G401.6 (cell line): Measurements from ENCODE around the gene CPT1C.

Source experiments
- FAIRE-seq: peaks from 2 replicates; lab custom pipeline; 2012; peaks lifted over from hg19 to GRCh38; lab: Jason Lieb, UNC

Gene CPT1C

DNA sequence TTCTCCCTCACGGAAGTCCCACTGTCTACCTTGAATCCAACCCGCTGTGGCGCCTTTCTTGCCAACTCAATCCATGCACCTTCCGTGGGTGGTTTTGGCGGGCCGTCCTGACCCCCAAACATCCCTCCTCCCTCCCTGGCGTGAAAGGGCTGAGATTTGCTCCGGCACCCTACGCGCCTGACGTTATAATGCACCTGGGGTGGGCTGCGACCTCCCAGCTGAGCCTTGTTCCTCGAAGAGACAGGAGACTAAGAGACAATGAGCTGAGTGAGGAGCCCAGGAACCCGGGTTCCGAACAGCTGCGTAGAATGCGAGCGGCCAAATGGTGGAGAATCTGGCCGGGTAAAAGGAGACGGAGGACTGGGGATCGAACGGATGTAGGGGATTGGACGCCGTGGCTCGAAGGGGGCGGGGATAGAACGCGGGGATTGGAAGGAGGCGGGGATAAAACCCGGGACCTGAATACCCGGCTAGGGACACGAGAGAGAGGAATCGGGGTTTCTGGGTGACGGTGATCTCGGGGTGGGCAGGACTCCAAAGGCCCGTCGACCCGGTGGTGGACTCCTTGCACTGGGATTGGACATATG lies at the start of gene CPT1C:
Gene CPT1C (plus strand): TSS at position 461 of the 587 bp plus-strand sequence. CDS start 1,137 bp downstream, outside the sequence.
- FAIRE-seq = peak; percentile 98

DNA sequence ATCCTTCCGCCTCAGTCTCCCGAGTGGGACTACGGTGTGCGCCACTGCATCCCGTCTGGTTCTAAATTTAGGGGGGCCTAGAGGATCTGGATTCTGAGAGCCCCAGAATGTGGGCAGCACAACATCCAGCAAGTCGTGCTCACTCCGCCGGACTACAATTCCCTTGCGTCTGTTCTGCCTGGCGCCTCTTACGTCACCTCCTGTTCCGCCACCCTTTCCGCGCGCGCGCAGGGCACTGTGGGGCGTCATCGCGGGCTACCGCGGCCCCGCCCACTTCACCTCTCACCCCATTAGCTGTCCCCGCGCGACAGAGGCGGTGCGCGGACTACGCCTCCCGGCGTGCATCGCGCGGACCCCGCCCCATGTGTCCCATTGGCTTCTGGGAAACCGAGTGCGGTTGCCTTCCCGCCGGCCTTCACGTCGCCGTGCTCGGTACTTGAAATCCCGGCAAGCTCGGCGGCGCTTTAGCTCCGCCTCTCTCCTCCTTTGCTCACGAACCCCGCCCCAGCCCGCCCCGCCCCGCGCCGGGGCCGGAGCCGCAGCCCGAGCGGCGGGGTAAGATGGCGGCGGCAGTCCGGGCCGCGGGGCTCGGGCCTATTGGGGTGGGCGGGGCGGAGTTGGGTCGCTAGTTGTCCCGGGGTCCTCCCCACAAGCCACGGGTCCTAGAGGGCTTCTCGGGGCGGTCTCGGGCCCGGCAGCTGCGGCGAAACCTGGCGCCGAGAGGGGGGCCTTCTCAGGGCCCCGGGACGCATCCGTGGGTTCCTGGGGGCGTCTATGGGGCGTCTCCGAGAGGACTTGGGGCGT lies 49.0 kb upstream of the CPT1C start, which contains the start of gene SCAF1:
Gene SCAF1 (plus strand): TSS at position 522 of the 804 bp plus-strand sequence. CDS start 2,818 bp downstream, outside the sequence.
- peak; percentile 96 for FAIRE-seq

DNA sequence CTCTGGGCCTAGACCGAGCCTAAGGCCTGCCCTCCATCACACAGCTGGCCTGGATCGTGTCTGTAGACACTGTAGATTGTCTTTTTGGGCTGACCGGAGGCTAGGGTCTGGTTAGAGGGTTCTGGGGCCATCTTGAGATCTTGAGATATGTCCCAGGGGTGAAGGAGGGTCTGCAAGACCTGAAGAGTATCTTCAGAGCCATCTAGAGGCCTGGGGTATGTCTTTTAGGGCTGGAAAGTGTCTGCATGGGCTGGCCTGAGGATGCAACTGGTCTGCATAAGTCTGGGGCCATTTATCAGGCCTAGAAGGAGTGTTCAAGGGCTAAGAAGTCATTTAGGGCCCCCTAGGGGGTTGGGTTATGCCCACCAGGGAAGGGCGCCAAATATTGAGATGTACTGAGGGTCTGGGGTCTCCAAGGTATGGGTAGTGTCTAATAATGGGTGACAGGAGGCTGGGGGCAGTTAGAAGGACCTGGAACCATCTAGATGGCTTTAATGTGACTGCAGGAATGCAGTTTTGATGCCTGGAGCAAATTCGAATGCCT lies 48.4 kb upstream of the CPT1C start:
- no peak for FAIRE-seq

DNA sequence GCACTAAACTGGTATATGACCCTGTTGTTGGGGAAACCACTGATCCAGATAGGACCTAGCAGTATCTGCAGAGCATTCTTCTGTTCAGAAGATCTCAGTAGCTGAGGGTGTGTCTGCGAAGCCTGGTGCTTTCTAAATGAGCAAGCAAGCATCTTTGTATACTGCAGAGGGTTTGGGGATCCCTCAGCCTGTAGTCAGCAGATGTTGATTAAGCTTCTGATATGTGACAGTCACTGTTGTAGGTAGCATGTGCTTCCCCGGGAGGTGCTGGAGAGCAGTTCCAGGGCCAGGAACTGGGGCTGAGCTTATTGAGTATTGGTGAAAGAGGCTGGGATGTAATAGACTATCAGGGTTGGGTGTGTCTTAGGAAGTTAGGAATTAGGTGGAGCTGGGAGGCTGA lies 47.5 kb upstream of the CPT1C start:
- no peak for FAIRE-seq

DNA sequence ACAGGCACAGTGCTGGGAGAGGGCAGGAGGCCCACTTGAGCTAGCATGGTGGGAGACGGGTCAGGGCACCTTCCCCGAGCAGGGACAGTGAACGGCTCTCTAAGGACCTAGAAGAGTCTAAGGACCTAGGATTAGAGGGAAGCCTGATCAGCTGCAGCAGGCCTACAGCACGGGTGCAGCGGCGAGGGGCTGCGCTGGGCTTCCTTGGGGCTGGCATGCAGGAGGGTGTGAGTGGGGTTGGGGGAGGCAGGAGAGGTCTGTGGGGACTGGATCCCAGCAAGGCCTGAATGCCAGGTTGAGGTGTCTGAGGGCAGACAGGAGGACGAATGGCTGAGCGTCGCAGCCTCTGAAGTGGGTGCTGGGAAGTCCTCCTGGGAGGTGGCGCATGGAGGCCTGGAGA lies 45.3 kb upstream of the CPT1C start:
- no peak for FAIRE-seq

DNA sequence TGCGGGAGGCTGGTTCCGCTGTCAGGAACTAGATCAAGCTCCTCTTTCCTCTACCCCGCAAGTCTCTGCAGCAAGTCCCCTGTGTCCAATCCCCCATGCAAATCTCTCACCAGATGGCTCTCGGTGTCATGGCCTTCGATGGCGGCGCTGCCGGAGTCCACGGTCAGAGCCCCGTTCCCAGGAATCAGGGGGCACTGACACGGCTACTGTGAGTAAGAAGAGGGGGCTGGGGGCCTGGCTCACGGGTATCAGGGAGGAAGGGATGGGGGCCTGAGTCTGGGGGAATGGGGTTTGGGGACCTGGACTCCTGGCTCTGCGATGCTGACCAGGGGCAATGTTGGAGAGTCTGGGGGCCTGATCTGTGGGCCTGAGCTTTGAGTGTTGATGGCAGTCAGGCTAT lies 44.9 kb upstream of the CPT1C start:
- no peak for FAIRE-seq

DNA sequence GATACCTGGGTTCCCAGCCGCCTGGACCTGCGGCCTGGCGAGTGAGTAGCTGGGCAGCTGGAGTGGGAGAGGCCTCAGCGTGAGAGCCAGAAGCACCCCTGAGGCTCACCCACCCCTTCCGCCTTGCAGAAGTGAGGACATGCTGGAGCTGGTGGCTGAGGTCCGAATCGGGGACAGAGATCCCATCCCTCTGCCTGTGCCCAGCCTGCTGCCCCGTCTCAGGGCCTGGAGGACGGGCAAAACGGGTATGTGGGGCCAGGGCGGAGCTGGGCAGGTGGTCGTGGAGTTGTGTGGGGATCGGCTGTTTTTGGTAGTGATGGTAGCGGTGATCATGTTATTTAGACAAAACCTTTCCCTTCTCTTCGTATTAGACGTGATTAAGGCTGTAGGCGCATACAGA lies 44.3 kb upstream of the CPT1C start:
- no peak for FAIRE-seq

DNA sequence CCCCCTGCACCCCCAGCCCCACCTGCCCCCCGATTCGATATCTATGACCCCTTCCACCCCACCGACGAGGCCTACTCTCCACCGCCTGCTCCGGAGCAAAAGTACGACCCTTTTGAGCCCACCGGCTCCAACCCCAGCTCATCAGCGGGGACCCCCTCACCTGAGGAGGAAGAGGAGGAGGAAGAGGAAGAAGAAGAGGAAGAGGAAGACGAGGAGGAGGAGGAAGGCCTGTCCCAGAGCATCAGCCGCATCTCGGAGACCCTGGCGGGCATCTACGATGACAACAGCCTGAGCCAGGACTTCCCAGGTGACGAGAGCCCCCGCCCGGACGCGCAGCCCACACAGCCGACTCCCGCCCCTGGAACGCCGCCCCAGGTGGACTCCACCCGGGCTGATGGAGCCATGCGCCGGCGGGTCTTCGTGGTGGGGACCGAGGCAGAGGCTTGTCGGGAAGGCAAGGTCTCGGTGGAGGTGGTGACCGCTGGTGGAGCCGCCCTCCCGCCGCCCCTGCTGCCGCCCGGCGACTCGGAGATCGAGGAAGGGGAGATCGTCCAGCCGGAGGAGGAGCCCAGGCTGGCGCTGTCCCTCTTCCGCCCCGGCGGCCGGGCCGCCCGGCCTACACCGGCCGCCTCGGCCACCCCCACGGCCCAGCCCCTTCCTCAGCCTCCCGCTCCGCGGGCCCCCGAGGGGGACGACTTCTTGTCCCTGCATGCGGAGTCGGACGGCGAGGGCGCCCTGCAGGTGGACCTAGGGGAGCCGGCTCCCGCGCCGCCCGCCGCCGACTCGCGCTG lies 39.7 kb upstream of the CPT1C start:
- FAIRE-seq = no peak

DNA sequence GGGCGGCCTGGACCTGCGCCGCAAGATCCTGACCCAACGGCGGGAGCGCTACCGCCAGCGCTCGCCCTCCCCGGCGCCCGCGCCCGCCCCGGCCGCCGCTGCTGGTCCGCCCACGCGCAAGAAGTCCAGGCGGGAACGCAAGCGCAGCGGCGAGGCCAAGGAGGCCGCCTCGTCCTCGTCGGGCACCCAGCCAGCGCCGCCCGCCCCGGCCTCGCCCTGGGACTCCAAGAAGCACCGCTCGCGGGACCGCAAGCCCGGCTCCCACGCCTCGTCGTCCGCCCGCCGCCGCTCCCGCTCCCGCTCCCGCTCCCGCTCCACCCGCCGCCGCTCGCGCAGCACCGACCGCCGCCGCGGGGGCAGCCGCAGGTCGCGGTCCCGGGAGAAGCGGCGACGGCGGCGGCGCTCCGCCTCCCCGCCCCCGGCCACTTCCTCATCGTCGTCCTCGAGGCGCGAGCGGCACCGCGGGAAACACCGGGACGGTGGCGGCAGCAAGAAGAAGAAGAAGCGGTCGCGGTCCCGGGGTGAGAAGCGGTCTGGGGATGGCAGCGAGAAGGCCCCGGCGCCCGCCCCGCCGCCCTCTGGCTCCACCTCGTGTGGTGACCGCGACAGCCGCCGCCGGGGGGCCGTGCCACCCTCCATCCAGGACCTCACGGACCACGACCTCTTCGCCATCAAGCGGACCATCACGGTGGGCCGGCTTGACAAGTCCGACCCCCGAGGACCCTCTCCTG lies 38.9 kb upstream of the CPT1C start:
- no peak for FAIRE-seq

DNA sequence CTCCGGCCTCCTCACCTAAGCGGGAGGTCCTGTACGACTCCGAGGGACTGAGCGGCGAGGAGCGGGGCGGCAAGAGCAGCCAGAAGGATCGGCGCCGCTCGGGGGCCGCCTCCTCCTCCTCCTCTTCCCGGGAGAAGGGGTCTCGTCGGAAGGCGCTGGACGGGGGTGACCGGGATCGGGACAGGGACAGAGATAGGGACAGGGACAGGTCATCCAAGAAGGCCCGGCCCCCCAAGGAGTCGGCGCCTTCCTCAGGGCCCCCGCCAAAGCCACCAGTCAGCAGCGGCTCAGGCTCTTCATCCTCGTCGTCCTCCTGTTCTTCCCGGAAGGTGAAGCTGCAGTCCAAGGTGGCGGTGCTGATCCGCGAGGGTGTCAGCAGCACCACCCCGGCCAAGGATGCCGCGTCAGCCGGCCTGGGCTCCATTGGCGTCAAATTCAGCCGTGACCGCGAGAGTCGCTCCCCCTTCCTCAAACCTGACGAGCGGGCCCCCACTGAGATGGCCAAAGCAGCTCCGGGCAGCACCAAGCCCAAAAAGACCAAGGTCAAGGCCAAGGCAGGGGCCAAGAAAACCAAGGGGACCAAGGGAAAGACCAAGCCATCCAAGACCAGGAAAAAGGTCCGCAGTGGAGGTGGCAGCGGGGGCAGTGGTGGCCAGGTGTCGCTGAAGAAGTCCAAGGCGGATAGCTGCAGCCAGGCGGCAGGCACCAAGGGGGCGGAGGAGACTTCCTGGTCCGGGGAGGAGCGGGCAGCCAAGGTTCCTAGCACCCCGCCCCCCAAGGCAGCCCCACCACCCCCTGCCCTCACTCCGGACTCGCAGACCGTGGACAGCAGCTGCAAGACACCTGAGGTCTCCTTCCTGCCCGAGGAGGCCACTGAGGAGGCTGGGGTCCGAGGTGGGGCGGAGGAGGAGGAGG lies 38.1 kb upstream of the CPT1C start:
- FAIRE-seq = no peak

DNA sequence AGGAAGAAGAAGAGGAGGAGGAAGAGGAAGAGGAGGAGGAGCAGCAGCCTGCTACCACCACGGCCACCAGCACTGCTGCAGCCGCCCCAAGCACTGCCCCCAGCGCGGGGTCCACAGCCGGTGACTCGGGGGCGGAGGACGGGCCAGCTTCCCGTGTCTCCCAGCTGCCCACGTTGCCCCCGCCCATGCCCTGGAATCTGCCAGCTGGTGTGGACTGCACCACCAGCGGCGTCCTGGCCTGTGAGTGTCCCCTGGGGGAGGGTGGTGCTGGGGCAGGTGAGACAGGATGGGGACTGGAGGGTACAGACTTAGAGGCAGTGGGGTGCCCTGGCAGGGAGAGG lies 37.5 kb upstream of the CPT1C start:
- no peak for FAIRE-seq

DNA sequence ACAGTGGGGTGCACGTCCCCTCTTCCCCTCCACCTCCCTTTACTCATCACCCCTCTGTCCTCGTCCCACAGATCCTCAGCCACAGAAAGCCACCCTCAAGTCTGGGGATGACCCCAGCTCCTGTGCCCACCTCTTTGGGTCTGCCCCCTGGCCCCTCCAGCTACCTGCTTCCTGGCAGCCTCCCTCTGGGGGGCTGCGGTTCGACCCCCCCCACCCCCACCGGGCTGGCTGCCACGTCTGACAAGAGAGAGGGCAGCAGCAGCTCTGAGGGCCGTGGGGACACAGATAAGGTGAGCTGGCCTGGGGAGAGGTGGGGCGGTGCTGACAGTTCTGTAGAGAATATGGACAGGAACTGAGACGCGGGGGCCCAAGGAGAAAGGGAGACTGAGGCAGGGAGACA lies 36.3 kb upstream of the CPT1C start:
- no peak for FAIRE-seq

DNA sequence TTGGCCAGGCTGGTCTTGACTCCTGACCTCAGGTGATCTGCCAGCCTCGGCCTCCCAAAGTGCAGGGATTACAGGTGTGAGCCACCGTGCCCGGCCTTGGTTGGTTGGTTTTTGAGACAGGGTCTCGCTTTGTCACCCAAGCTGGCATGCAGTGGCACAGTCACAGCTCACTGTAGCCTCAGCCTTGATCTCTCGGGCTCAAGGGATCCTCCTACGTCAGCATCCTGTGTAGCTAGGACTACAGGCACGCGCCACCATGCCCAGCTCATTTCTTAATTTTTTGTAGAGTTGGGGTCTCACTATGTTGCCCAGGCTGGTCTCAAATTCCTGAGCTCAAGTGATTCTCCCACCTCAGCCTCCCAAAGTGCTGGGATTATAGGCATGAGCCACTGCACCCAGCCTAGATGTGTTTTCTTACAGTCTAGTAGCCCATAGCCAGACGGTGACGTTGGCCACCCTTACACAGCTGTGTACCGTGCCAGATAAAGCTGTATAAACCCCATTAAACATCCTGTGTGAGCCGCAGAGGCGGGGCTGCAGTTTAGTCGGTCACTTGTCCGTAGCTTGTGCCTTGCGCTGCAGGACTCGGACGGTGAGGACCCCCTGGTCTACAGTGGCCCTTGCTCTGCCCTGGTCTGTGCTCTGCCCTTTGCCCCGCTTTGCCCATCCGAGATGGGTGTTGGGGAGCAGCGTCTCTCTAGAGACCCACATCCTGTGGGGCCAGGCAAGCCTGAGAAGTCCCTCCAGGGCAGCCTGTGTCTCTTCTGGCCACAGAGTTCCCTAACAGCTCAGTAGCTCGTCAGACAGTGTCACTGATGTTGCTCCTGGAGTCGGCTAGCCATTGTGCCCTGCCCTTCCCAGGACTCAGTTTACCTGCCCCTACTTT lies 35.1 kb upstream of the CPT1C start:
- no peak for FAIRE-seq

DNA sequence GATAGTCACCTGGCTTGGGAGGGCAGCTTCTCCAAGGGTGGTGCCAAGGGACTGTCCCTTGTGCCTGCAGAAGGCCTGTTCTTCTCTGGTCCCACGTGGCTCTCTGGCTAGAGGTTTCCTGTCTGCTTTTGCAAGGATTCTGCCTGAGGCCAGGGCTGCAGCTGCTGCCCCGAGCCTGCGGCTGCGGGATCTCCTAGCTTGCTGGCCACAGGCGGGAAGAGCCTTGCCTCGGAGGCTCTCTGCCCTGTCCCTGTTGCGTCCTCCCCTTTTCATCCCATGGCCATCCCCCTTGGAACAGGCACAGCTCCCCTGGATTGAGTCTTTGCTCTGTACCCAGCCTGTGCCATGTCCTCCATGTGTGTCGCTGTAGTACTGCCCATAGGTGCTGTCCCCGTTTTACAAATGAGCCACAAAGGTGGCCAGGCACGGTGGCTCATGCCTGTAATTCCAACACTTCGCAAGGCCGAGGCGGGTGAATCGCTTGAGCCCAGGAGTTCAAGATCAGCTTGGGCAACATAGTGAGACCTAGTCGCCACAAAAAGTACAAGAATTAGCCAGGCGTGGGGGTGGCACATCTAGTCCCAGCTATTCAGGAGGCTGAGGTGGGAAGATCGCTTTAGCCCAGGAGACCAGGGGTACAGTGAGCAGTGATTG lies 34.3 kb upstream of the CPT1C start:
- FAIRE-seq = no peak

DNA sequence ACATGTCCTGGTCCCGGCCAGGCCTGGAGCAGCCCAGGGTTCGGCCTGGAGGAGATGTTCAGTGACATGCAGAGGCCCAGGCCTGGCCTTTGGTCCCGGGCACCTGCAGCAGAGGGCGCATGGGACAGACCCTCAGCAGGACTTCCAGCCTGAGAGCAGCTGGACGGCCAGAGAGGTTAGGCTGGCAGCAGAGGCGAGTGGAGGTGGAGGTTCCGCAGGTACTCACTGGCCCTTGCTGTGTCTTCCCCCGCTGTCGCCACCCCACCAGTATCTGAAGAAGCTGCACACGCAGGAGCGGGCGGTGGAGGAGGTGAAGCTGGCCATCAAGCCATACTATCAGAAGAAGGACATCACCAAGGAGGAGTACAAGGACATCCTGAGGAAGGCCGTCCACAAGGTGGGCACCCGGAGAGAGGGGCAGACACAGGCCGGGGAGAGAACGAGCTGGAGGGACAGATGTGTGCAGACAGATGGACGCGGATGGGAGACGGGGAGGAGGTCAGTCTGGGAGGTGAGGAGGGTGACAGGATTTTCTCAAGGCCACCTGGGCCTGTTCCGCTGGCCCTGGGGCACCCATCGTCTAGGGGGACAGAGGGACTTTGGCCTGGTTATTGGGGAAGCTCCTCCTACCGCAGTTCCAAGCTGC lies 33.3 kb upstream of the CPT1C start:
- FAIRE-seq = no peak

DNA sequence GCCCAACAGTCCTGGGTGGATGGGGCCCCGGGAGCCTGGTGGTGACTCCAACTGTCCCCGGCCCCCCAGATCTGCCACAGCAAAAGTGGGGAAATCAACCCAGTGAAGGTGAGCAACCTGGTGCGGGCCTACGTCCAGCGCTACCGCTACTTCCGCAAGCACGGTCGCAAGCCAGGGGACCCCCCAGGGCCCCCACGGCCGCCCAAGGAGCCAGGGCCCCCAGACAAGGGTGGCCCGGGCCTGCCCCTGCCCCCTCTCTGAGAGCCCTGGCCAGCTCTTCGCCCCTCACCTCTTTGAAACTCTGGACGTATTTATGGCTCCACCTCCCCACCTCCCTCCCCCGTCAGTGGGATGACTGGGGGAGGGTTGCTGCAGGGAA lies 32.8 kb upstream of the CPT1C start:
- no peak for FAIRE-seq

DNA sequence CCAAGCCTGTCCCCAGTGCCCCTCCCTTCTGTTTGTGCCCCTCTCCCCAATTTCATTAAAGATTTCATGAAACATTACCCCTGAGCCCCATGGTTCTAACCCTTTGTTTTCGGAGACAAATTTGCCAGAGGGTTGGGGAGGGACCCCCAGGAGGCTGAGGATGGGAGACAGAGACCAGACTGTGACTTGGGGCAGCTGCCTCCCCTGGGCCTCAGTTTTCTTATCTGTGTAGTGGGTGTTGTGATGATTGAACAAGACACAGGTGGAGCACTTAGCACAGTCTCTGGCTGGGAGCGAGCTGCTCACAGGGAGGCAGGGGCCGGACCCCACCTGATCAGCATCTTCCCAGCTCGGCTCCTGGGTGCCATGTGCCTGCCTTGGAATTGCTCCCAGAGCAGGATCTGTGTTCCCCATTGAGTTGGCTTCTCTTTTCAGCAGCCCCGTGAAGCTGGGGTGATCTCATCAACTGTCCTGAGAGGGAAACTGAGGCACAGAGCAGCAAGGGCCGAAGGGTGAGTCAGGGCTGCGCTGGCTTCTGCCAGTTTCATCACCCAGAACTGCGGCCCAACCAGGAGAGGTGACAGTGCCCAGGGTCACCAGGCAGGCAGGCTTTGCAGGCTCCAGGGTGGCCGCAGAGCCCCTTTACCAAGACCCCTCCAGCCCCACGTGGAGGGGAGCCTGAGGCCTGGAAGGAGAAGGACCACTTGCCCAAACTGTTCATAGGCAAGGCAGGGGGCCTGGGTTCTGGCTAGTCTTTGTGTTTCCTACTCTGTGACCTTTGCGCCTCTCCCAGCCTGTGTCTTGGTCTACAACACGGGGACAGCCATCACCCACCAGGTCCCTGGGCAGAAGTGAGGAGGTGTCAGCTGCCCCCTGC lies 32.1 kb upstream of the CPT1C start:
- FAIRE-seq = no peak

DNA sequence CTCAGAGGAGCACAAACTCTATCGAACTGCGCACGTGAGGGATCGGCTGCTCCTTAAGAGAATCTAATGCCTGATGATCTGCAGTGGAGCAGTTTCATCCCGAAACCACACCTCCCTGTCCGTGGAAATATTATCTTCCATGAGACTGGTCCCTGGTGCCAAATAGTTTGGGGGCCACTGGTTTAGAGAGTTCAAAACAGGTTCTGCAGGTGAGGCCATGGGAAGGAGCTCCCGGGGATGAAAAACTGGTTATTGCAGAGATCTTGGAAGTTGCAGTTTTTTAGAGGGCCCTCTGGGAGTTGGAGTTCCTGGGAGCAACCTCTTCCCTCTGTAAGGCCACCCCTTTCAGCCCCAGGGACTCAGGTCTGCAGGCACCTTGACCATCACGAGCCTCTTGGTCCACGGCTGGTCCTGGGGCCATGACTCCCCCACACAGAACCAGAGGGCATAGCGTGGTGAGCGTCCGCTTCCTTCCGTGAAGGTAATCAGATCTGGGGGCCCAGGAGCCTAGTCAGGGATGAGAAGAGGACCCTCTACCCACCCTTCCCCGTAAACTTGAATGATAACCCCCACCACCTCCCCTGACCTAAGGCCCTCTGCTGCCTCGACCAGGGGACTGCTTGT lies 30.5 kb upstream of the CPT1C start:
- FAIRE-seq = no peak
